Brain microvascular endothelial cell (primary cell): ENCODE data around the gene LRCOL1.

Source experiments
- DNase-seq: peaks from one replicate; pipeline ENCODE4 v3.0.0-alpha.2; 2020
- H3K27ac ChIP-seq: fragments of 250-450 bp; sonication (Bioruptor Pico); 2 replicates; pipeline ENCODE4 v1.5.1; 2020; ENCODE audit warnings: mild to moderate bottlenecking, moderate library complexity
- H3K27me3 ChIP-seq: fragments of 250-450 bp; sonication (Bioruptor Pico); replicated peaks from 2 replicates; pipeline ENCODE4 v1.5.1; 2020; ENCODE audit warnings: mild to moderate bottlenecking
- H3K36me3 ChIP-seq: fragments of 250-450 bp; sonication (Bioruptor Pico); replicated peaks from 2 replicates; pipeline ENCODE4 v1.5.1; 2020; ENCODE audit warnings: mild to moderate bottlenecking
- H3K4me3 ChIP-seq: 2 replicates; pipeline ENCODE4 v1.5.1; 2011; ENCODE audit warnings: low read depth, mild to moderate bottlenecking, control low read depth, low read length, moderate library complexity
- in situ Hi-C: cut with HindIII; loops from 2 replicates; pipeline ENCODE4 v1.10.0; 2017; ENCODE audit warnings: low sequenced_read_pairs, low pct_ligation_motif_present
- TF ChIP-seq, protein P1 (sequence below): IDR thresholded peaks from 2 replicates; pipeline ENCODE4 v1.5.1; 2011; ENCODE audit warnings: low read depth, mild to moderate bottlenecking, moderate library complexity, low read length, control low read depth, inconsistent platforms; ENCODE audit errors: missing control alignments

Gene LRCOL1

DNA sequence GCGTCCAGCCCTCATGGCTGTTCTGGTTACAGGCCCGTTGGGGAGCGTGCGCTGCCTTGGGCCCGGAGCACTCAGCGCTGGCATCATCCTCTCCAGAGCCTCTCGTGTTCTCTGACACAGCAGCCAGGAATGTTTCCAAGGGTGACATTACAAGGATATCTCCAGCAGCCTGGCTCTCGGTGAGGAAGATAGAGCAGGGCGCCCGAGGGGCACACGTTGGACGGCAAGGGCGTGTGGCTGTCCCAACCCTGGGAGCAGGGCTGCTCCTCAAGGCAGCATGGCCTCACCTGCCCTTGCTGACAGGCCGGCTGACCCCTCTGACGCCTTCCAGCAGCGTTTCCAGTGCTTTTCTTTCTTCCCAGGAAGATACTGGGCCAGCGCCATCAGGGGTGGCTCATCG is 14.4 kb downstream of the LRCOL1 start:
- no peak overlapping the region for H3K27ac ChIP-seq
- no peaks in the 10 kb centered on the region for H3K27me3 ChIP-seq
- DNase-seq, result peak; percentile 65
- in situ Hi-C loops, result no loop called here
- TF ChIP-seq, protein P1, sequence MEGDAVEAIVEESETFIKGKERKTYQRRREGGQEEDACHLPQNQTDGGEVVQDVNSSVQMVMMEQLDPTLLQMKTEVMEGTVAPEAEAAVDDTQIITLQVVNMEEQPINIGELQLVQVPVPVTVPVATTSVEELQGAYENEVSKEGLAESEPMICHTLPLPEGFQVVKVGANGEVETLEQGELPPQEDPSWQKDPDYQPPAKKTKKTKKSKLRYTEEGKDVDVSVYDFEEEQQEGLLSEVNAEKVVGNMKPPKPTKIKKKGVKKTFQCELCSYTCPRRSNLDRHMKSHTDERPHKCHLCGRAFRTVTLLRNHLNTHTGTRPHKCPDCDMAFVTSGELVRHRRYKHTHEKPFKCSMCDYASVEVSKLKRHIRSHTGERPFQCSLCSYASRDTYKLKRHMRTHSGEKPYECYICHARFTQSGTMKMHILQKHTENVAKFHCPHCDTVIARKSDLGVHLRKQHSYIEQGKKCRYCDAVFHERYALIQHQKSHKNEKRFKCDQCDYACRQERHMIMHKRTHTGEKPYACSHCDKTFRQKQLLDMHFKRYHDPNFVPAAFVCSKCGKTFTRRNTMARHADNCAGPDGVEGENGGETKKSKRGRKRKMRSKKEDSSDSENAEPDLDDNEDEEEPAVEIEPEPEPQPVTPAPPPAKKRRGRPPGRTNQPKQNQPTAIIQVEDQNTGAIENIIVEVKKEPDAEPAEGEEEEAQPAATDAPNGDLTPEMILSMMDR, result no peak
- H3K4me3 ChIP-seq, result no peak overlapping the region
- no peaks in the 10 kb centered on the region for H3K36me3 ChIP-seq

DNA sequence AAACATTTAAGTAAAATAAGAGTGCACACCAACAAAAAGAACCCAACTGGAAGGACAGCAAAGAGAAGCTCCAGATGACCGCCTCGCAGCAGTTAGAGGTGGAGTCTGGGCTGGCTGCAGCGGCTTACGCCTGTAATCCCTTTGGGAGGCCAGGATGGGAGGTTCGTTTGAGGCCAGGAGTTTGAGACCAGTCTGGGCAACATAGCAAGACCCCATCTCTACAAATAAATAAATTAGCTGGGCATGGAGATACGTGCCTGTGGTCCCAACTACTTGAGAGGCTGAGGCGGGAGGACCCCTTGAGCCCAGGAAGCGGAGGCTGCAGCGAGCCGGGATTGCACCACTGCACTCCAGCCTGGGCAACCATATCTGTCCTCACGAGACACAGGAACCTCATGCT is 15.2 kb downstream of the LRCOL1 start:
- Histone ChIP-seq H3K27me3 (no peaks in the 10 kb centered on the region), H3K27ac (no peak overlapping the region), H3K4me3 (no peak overlapping the region), H3K36me3 (no peaks in the 10 kb centered on the region)
- TF ChIP-seq, protein P1, result no peak
- no peak for DNase-seq
- in situ Hi-C loops, result no loop called here

DNA sequence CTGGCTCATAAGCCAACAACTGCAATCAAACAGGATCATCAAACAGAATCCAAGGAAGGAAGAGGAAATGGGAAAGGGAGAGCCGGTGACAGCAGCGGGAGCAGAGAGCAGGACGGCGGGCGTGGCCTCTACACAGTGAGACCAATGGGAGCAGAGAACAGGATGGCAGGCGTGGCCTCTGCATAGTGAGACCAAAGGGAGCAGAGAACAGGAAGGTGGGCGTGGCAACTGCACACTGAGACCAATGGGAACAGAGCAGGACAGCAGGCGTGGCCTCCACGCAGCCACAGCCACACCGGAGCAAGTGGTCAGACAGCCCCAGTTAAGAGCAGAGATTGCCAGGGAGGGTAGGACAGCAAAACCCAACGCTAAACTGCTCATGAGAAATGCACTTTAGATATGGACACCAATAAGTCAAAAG is 16.4 kb downstream of the LRCOL1 start:
- TF ChIP-seq, protein P1, result no peak
- Histone ChIP-seq H3K27ac (no peak overlapping the region), H3K27me3 (no peaks in the 10 kb centered on the region), H3K4me3 (no peak overlapping the region), H3K36me3 (no peaks in the 10 kb centered on the region)
- peak; percentile 96 for DNase-seq
- in situ Hi-C loops, result no loop called here

DNA sequence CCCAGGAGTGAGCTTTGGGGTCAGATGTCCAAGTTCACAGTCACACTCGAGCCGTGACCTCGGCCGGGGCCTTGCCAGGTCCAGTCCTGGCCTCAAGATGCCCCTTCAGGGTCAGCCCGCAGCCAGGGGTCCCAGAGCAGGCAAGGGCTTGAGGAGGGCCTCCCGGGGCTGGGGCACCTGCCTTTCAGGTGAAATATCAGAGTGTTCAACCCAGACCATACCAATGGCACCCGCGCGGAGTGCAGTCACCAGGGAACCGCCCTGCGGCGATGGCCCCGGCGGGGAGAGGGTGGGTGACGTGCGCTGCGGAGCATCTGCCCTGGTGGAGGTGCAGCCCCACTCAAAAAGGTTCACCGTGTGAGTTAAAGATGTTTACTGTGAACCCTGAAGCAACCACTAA is 16.9 kb downstream of the LRCOL1 start:
- no peak for DNase-seq
- no peak overlapping the region for H3K27ac ChIP-seq
- H3K4me3 ChIP-seq, result no peak overlapping the region
- TF ChIP-seq, protein P1, result no peak
- in situ Hi-C loops, result no loop called here
- H3K27me3 ChIP-seq, result no peaks in the 10 kb centered on the region
- no peaks in the 10 kb centered on the region for H3K36me3 ChIP-seq

DNA sequence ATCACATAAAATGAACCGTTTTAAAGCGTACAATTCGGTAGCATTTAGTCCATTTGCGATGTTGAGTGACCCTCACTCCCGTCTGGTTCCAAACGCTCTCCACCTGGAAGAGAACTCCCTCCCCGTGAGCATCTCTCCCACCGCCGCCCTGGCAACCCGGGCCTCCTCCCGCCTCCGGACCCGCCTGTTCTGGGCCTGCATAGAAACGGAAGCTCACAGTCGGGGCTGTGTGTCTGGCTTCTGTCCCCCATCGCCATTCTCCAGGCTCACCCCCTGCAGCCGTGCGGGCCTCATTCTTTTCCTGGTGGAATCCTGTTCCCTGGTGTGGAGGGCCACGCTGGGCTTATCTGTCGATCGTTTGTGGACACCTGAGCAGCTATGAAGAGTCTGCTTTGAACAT is 17.3 kb downstream of the LRCOL1 start:
- in situ Hi-C loops, result no loop called here
- H3K36me3 ChIP-seq, result no peaks in the 10 kb centered on the region
- DNase-seq, result no peak
- H3K27ac ChIP-seq, result no peak overlapping the region
- no peaks in the 10 kb centered on the region for H3K27me3 ChIP-seq
- H3K4me3 ChIP-seq, result no peak overlapping the region
- TF ChIP-seq, protein P1, result no peak

DNA sequence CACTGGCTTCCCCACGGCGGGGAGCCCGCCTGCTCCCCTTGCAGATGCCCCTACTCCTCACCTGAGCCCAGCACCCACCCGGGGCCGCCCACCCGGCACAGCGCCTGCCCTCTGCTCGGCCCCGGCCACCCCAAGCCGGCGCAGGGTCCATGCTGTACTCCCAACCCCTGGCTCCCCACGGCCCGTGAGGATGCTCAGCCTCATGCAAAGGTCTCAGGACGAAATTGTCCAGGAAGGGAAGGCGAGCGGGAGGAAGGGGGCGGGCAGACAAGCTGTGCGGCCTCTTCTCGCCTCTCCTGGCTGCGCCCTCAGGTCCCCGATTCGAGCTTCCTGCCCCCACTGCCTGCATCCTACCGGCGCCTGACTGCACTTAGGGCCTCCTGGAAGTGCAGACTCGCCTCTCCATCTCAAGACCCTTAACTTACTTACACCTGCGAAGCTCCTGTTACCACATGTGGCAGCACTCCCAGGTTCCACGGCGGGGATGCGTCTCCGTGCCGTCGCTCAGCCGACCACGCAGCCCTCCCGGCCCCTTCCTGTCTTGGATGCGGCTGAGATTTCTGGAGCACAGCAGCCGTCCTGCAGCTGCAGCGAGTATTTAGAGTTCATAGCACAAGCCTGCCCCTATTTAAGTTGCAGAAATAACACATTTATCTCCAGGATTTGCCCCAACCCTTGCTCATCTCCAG is 18.0 kb downstream of the LRCOL1 start:
- Histone ChIP-seq H3K27me3 (no peaks in the 10 kb centered on the region), H3K4me3 (no peak overlapping the region), H3K36me3 (no peaks in the 10 kb centered on the region), H3K27ac (no peak overlapping the region)
- no peak for DNase-seq
- in situ Hi-C loops, result no loop called here
- TF ChIP-seq, protein P1, result no peak
